Hepatocyte (in vitro differentiated cells): ENCODE data around the gene SRM. TPM values are rescaled to one million over a fixed set of nuclear protein-coding genes. Genes with fewer than 3 reads are reported as not detected.

Source experiments
- DNase-seq: peaks from one replicate; pipeline ENCODE4 v3.0.0-alpha.2; 2016; ENCODE audit warnings: low spot score
- H2AFZ ChIP-seq: fragments of 200-600 bp; sonication (generic); 2 replicates; pipeline ENCODE4 v1.6.0; 2016; ENCODE audit warnings: antibody characterized with exemption, mild to moderate bottlenecking
- H3K27ac ChIP-seq: fragments of 200-600 bp; sonication (generic); 2 replicates; pipeline ENCODE4 v1.5.1; 2016; ENCODE audit warnings: mild to moderate bottlenecking
- H3K27me3 ChIP-seq: fragments of 200-600 bp; sonication (generic); 2 replicates; pipeline ENCODE4 v1.6.1; 2016
- H3K36me3 ChIP-seq: fragments of 200-600 bp; sonication (generic); replicated peaks from 2 replicates; pipeline ENCODE4 v1.5.1; 2016; ENCODE audit warnings: low read depth; ENCODE audit not compliant: insufficient read depth
- H3K4me1 ChIP-seq: fragments of 200-600 bp; sonication (generic); 2 replicates; pipeline ENCODE4 v1.5.1; 2016; ENCODE audit warnings: mild to moderate bottlenecking, moderate library complexity; ENCODE audit not compliant: insufficient read depth
- H3K4me2 ChIP-seq: fragments of 200-600 bp; sonication (generic); 2 replicates; pipeline ENCODE4 v1.6.0; 2016
- H3K4me3 ChIP-seq: fragments of 200-600 bp; sonication (generic); 2 replicates; pipeline ENCODE4 v1.5.1; 2016; ENCODE audit warnings: mild to moderate bottlenecking
- H3K79me2 ChIP-seq: fragments of 200-600 bp; sonication (generic); 2 replicates; pipeline ENCODE4 v1.6.0; 2017; ENCODE audit warnings: mild to moderate bottlenecking
- H3K9me2 ChIP-seq: fragments of 200-600 bp; sonication (generic); replicated peaks from 2 replicates; pipeline ENCODE4 v1.6.0; 2017; ENCODE audit warnings: mild to moderate bottlenecking; ENCODE audit not compliant: insufficient read depth
- H3K9me3 ChIP-seq: fragments of 200-600 bp; sonication (generic); 2 replicates; pipeline ENCODE4 v1.5.1; 2016; ENCODE audit warnings: low read depth, mild to moderate bottlenecking
- H4K20me1 ChIP-seq: fragments of 200-600 bp; sonication (generic); 2 replicates; pipeline ENCODE4 v1.6.0; 2016; ENCODE audit warnings: mild to moderate bottlenecking; ENCODE audit not compliant: insufficient read depth, poor library complexity, severe bottlenecking
- CTCF ChIP-seq: fragments of 200-600 bp; sonication (generic); IDR thresholded peaks from 2 replicates; pipeline ENCODE4 v1.5.1; 2016; ENCODE audit warnings: antibody characterized with exemption, mild to moderate bottlenecking; ENCODE audit not compliant: poor library complexity
- EZH2 ChIP-seq: fragments of 200-600 bp; sonication (generic); IDR thresholded peaks from 2 replicates; pipeline ENCODE4 v1.6.1; 2016; ENCODE audit warnings: antibody characterized with exemption, mild to moderate bottlenecking, borderline replicate concordance
- EZH2phosphoT487 ChIP-seq: fragments of 200-600 bp; sonication (generic); IDR thresholded peaks from one replicate; pipeline ENCODE4 v1.6.1; 2018; ENCODE audit warnings: antibody characterized with exemption, mild to moderate bottlenecking, low read depth, moderate library complexity; ENCODE audit not compliant: unreplicated experiment, severe bottlenecking
- WGBS: methylation state at CpG from one replicate; pipeline ENCODE4 v1.1.6; 2016; ENCODE audit warnings: low lambda C conversion rate; ENCODE audit errors: missing lambda C conversion rate; 5-methylcytosine and 5-hydroxymethylcytosine counted together
- polyA plus RNA-seq: library from polyadenylated mRNA; unstranded; fragments of >200 nt; fragmentation: Nextera tagmentation; extraction: Ambion mirVana; gene quantifications from 2 replicates; pipeline ENCODE4 v1.2.1, GENCODE V29; 2016
- total RNA-seq: library from RNA; depleted of rRNA; stranded (reverse); fragments of >200 nt; gene quantifications from 2 replicates; pipeline ENCODE4 v1.2.3, GENCODE V29; 2014

SRM gene
- total and polyA plus RNA-seq, 2 experiments from 2014 or later = 22.7 to 186 TPM

GRCh38 chr1:11070876-11071275 is 11.1 kb upstream of the SRM start:
- Histone ChIP-seq H3K79me2 (no peaks in the 10 kb centered on the region), H3K27ac (no peak overlapping the region), H3K27me3 (no peaks in the 10 kb centered on the region), H3K9me3 (no peaks in the 10 kb centered on the region), H3K36me3 (no peaks in the 10 kb centered on the region), H2AFZ (no peak overlapping the region), H3K9me2 (no peaks in the 10 kb centered on the region), H4K20me1 (no peaks in the 10 kb centered on the region), H3K4me3 (no peak overlapping the region), H3K4me2 (no peak overlapping the region), H3K4me1 (no peaks in the 10 kb centered on the region)
- TF ChIP-seq CTCF (no peak), EZH2 (no peak), EZH2phosphoT487 (no peak)
- DNase-seq = no peak
- WGBS = 92% methylated on average over 11 of the region's 11 CpGs

- no peaks in the 10 kb centered on the region for H4K20me1 ChIP-seq
- DNase-seq = no peak
- 95% methylated on average over 17 of the region's 17 CpGs for WGBS
- TF ChIP-seq EZH2phosphoT487 = no peak
- no peaks in the 10 kb centered on the region for H3K9me3 ChIP-seq
- H3K27me3 ChIP-seq = no peaks in the 10 kb centered on the region
- no peak overlapping the region for H2AFZ ChIP-seq
- no peak overlapping the region for H3K4me3 ChIP-seq
- no peaks in the 10 kb centered on the region for H3K4me1 ChIP-seq
- no peak overlapping the region for H3K4me2 ChIP-seq
- no peaks in the 10 kb centered on the region for H3K9me2 ChIP-seq
- H3K79me2 ChIP-seq = no peaks in the 10 kb centered on the region
- no peak overlapping the region for H3K27ac ChIP-seq
- peaks cover 6% of the 10 kb centered on the region for H3K36me3 ChIP-seq
These were observed 9.0 kb upstream of the SRM start for GRCh38 chr1:11068600-11069473.

GRCh38 chr1:11067716-11068599 is 8.1 kb upstream of the SRM start:
- Histone ChIP-seq H3K9me3 (no peaks in the 10 kb centered on the region), H3K36me3 (peaks cover 6% of the 10 kb centered on the region)

More at GRCh38 chr1:11067716-11068599, 8.1 kb upstream of the SRM start:
- no peaks in the 10 kb centered on the region for H3K9me2 ChIP-seq
- H2AFZ ChIP-seq = no peak overlapping the region
- TF ChIP-seq EZH2phosphoT487 (no peak), CTCF (no peak), EZH2 (no peak)
- H3K79me2 ChIP-seq = no peaks in the 10 kb centered on the region
- no peak overlapping the region for H3K4me3 ChIP-seq
- no peak overlapping the region for H3K27ac ChIP-seq
- H3K4me1 ChIP-seq = no peaks in the 10 kb centered on the region
- 93% methylated on average over 18 of the region's 18 CpGs for WGBS
- no peaks in the 10 kb centered on the region for H4K20me1 ChIP-seq
- H3K4me2 ChIP-seq = no peak overlapping the region
- no peaks in the 10 kb centered on the region for H3K27me3 ChIP-seq
- no peak for DNase-seq
